B cell (primary cell): ENCODE results near the gene ABCC10. TPM values are rescaled to one million over a fixed set of nuclear protein-coding genes. Genes with fewer than 3 reads are reported as not detected.
A peak's percentile ranks its signal among the peaks of the same experiment; 100 is the strongest.

ENCODE experiments used
- ATAC-seq: fragments of 200-7000 bp; cut with Tn5 transposase; one replicate; pipeline ENCODE4 v1.10.0; 2021; ENCODE audit warnings: low read depth, mild to moderate bottlenecking, moderate number of reproducible peaks, moderate library complexity
- CTCF ChIA-PET: fragments of 350-600 bp; sonication (Branson Sonifier 250); formaldehyde crosslinking; loops from one replicate; lab custom pipeline; 2021; ENCODE audit warnings: antibody characterized with exemption, inconsistent platforms; lab: Charles Lee
- POLR2A ChIA-PET: fragments of 350-600 bp; sonication (Branson Sonifier 250); formaldehyde crosslinking; loops from one replicate; lab custom pipeline; 2021; ENCODE audit warnings: antibody characterized with exemption; lab: Charles Lee
- DNase-seq: peaks from one replicate; pipeline ENCODE4 v3.0.0; 2013
- H2AFZ ChIP-seq: 2 replicates; pipeline ENCODE4 v1.6.1; 2012; ENCODE audit warnings: mild to moderate bottlenecking, low read depth, low read length; ENCODE audit not compliant: insufficient read depth, poor library complexity, severe bottlenecking
- H3K27ac ChIP-seq, 2 donors: 1 replicate in 1 of 2; 2 replicates in 1 of 2; pipeline ENCODE4 v1.5.1; 2012 to 2013; ENCODE audit warnings: low read length in 2 of 2, mild to moderate bottlenecking in 2 of 2, moderate library complexity in 1 of 2
- H3K27me3 ChIP-seq, 4 experiments: fragments of 200-600 bp in 1 of 4; sonication (generic) in 1 of 4; replicated peaks in 1 of 4; 1 replicate in 2 of 4; 2 replicates in 2 of 4; pipeline versions ENCODE4 v1.6.1 to v1.7.0; 2013 to 2016; ENCODE audit warnings: low read length in 3 of 4, mild to moderate bottlenecking in 2 of 4, mixed read lengths in 1 of 4, moderate library complexity in 1 of 4; ENCODE audit not compliant: insufficient read depth in 4 of 4, control insufficient read depth in 3 of 4; ENCODE audit errors: control extremely low read depth in 1 of 4
- H3K36me3 ChIP-seq, 2 experiments: replicated peaks in 1 of 2; 1 replicate in 1 of 2; 2 replicates in 1 of 2; pipeline versions ENCODE4 v1.6.1 to v1.7.1; 2013; ENCODE audit warnings: low read length in 1 of 2; ENCODE audit not compliant: insufficient read depth in 2 of 2, control insufficient read depth in 1 of 2; ENCODE audit errors: control extremely low read depth in 1 of 2, extremely low read depth in 1 of 2
- H3K4me1 ChIP-seq, 2 donors: fragments of 200-600 bp in 1 of 2; sonication (generic) in 1 of 2; 1 replicate in 1 of 2; 2 replicates in 1 of 2; pipeline versions ENCODE4 v1.5.1 to v1.6.1; 2013 to 2017; ENCODE audit warnings: low read length in 2 of 2; ENCODE audit not compliant: control insufficient read depth in 2 of 2, insufficient read depth in 2 of 2
- H3K4me2 ChIP-seq: replicated peaks from 2 replicates; pipeline ENCODE3; 2012; ENCODE audit warnings: mild to moderate bottlenecking, low read depth, low read length; ENCODE audit not compliant: poor library complexity, severe bottlenecking
- H3K4me3 ChIP-seq, 5 experiments: fragments of 200-600 bp in 1 of 5; sonication (generic) in 1 of 5; 1 replicate in 3 of 5; 2 replicates in 2 of 5; pipeline versions ENCODE4 v1.5.1 to v1.7.0; 2011 to 2016; ENCODE audit warnings: low read length in 4 of 5, mild to moderate bottlenecking in 4 of 5, low read depth in 2 of 5, control low read depth in 1 of 5, moderate library complexity in 1 of 5; ENCODE audit not compliant: insufficient read depth in 1 of 5; ENCODE audit errors: control extremely low read depth in 1 of 5, extremely low read depth in 1 of 5
- H3K79me2 ChIP-seq: fragments of 200-600 bp; sonication (generic); one replicate; pipeline ENCODE4 v1.6.0; 2016; ENCODE audit warnings: low read length; ENCODE audit not compliant: control insufficient read depth, insufficient read depth
- H3K9ac ChIP-seq: fragments of 200-600 bp; sonication (generic); 2 replicates; pipeline ENCODE4 v1.6.1; 2017; ENCODE audit warnings: mild to moderate bottlenecking, low read length, moderate library complexity
- H3K9me3 ChIP-seq, 3 donors: one replicate each; pipeline versions ENCODE4 v1.6.1 to v1.7.1; 2013; ENCODE audit warnings: low read length in 2 of 3; ENCODE audit not compliant: control insufficient read depth in 2 of 3, insufficient read depth in 1 of 3; ENCODE audit errors: control extremely low read depth in 1 of 3
- H4K20me1 ChIP-seq: 2 replicates; pipeline ENCODE4 v1.6.0; 2012; ENCODE audit warnings: mild to moderate bottlenecking, low read length; ENCODE audit not compliant: insufficient read depth, control insufficient read depth, poor library complexity, severe bottlenecking
- H3K27ac Mint-ChIP-seq: one replicate; pipeline ENCODE4 v1.8.0; 2021; ENCODE audit warnings: mixed read lengths
- H3K27me3 Mint-ChIP-seq: one replicate; pipeline ENCODE4 v1.8.0; 2021; ENCODE audit warnings: mixed read lengths
- H3K4me1 Mint-ChIP-seq: one replicate; pipeline ENCODE4 v1.8.0; 2021; ENCODE audit warnings: mixed read lengths
- H3K4me3 Mint-ChIP-seq: one replicate; pipeline ENCODE4 v1.8.0; 2021; ENCODE audit warnings: mixed read lengths
- H3K9me3 Mint-ChIP-seq: one replicate; pipeline ENCODE4 v1.8.0; 2022; ENCODE audit warnings: mixed read lengths; ENCODE audit not compliant: insufficient read depth
- CTCF ChIP-seq: fragments of 200-600 bp; IDR thresholded peaks from one replicate; pipeline ENCODE4 v1.8.0; 2022; ENCODE audit warnings: antibody characterized with exemption, mild to moderate bottlenecking
- EZH2 ChIP-seq: IDR thresholded peaks from 2 replicates; pipeline ENCODE4 v1.6.1; 2012; ENCODE audit warnings: borderline replicate concordance, low read depth, mild to moderate bottlenecking, moderate library complexity, low read length; ENCODE audit not compliant: insufficient read depth, poor library complexity, severe bottlenecking
- WGBS: methylation state at CpG from one replicate; pipeline ENCODE4 v1.1.5; 2013; ENCODE audit warnings: missing lambda C conversion rate; ENCODE audit not compliant: insufficient coverage; 5-methylcytosine and 5-hydroxymethylcytosine counted together
- intact Hi-C: fragments of 100-400 bp; cut with micrococcal nuclease; formaldehyde crosslinking; loops from one replicate; pipeline ENCODE4 v1.10.0; 2022
- polyA plus RNA-seq: library from polyadenylated mRNA; depleted of rRNA; stranded (reverse); fragments of >200 nt; gene quantifications from 2 replicates; pipeline ENCODE4 v1.2.3, GENCODE V29; 2012
- total RNA-seq, 2 donors: library from RNA; stranded (reverse); fragments of 120-200 nt in 1 of 2; gene quantifications; 1 replicate in 1 of 2; 2 replicates in 1 of 2; pipeline versions ENCODE4 v1.2.3 to v1.2.4, GENCODE V29; 2013 to 2022

ABCC10 gene
- total and polyA plus RNA-seq, 2 donors (not counting 1 experiment from before 2014, with no cell fraction given): 39.5 to 71.5 TPM

DNA sequence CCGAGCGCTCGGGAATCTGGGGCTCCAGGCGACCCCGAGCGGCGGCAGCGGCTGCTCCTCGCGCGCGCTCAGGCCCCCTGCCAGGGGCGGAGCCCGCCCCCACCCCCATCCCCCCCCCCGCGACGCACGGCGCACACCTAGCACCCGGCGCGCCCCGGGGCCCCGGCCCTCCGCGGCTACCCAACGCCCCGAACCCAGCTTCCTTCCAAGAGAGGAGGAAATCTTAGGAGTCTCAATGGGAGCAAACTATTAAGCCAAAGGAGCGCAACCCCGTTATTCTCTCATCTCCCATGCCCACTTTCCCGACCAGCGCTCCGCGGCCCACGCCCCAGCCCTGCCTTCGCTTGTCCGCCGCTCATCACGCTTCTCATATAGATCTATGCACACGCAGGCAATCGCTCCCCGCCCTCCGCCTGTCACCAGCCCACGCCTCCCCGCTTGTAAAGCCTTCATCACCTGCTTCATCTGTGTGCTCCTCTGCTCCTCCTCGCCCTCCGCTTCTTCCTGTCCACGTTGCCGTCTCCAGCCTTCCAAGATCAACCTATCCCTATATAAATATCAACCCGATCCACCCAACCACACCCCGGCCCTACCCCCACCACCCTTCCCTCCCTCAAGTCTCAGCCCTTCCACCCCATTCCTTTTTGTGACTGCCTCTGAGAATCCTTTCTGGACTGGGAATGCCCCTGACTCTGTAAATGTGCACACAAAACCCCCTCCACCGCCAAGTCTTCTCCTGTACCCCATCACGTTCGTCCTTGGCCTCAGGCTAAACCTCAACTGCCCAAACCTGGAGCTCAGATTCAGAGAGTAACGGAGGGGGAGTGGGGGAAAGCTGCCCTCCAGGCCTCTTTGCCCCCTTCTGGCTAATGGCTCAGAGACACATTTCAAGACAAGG is 28.4 kb downstream of the ABCC10 start, which contains the start of gene DLK2:
TSS of gene DLK2 (minus strand) at position 18 of the 898 bp plus-strand sequence. CDS start 723 bp downstream, outside the sequence.
- ChIA-PET CTCF (interaction anchor here (0.6 to 3.6 kb wide), 6 partner anchors 10 to 1361 kb away, joined by 3 to 43 read pairs (median 4); partner anchors contain the start of gene TJAP1), POLR2A (interaction anchor here (0.6 to 1.0 kb wide), 6 partner anchors 14 to 633 kb away, joined by 3 to 5 read pairs (median 4); partner anchors contain the start of genes POLH and XPO5)
- Histone ChIP-seq H3K4me3 (peak within 1 kb of the TSS; percentile 18 to 67 (median 61)), H3K4me2 (peak within 1 kb of the TSS; percentile 96), H3K27me3 (peaks cover 0 to 4% (median 2%) of the 10 kb centered on the region in 4 experiments), H4K20me1 (no peaks in the 10 kb centered on the region), H3K9ac (peak within 1 kb of the TSS; percentile 66), H3K9me3 (peaks cover 0 to 2% (median 0%) of the 10 kb centered on the region in 3 donors), H3K27ac (no peak within 1 kb of the TSS), H2AFZ (peak within 1 kb of the TSS; percentile 77), H3K36me3 (peaks cover 0 to 5% of the 10 kb centered on the region in 2 experiments), H3K79me2 (no peaks in the 10 kb centered on the region), H3K4me1 (peaks cover 7 to 12% of the 10 kb centered on the region in 2 donors)
- no peak for TF ChIP-seq CTCF
- no peak for TF ChIP-seq EZH2
- ATAC-seq: peak; percentile 59
- peak within 1 kb of the TSS; percentile 63 for H3K27ac Mint-ChIP-seq
- intact Hi-C loops: loop anchor here (1.0 to 5.0 kb wide), 3 partner anchors 21 to 188 kb away; partner anchors contain the start of genes ABCC10 and TJAP1
- DNase-seq: peak; percentile 66
- peak within 1 kb of the TSS; percentile 90 for H3K4me3 Mint-ChIP-seq
- H3K4me1 Mint-ChIP-seq: peaks cover 14% of the 10 kb centered on the region
- H3K27me3 Mint-ChIP-seq: peaks cover 3% of the 10 kb centered on the region
- WGBS: 4% methylated on average over 30 of the region's 55 CpGs
- no peaks in the 10 kb centered on the region for H3K9me3 Mint-ChIP-seq
